NCI-H1694 treated with DMSO at 0.1 percent for 48 hours (cell line): ENCODE measurements around the gene LTB.

Experiments used
- DNase-seq: peaks from one replicate; lab custom pipeline; 2025; lab: John Stamatoyannopoulos, UW

Gene LTB, protein sequence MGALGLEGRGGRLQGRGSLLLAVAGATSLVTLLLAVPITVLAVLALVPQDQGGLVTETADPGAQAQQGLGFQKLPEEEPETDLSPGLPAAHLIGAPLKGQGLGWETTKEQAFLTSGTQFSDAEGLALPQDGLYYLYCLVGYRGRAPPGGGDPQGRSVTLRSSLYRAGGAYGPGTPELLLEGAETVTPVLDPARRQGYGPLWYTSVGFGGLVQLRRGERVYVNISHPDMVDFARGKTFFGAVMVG

DNA sequence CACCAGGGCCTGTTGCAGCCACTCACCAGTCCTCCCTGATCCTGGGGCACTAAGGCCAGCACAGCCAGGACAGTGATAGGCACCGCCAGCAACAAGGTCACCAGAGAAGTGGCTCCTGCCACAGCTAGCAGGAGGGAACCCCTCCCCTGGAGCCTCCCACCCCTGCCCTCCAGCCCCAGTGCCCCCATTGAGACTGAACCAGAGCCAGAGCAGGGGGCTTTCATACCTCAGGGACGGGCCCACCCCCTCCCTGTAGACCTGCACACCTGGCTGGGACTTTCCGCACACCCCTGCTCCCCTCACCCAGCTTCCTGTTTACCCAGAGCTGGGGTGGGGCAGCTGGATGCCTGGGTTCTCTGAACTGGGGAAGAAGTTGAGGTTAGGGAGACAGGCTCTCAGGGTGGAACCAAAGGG, at the start of gene LTB:
Gene LTB, minus strand, starts transcription at position 195 of the 414 bp plus-strand sequence. Its CDS starts 7 bp downstream, at position 188.
- DNase-seq: no peak

DNA sequence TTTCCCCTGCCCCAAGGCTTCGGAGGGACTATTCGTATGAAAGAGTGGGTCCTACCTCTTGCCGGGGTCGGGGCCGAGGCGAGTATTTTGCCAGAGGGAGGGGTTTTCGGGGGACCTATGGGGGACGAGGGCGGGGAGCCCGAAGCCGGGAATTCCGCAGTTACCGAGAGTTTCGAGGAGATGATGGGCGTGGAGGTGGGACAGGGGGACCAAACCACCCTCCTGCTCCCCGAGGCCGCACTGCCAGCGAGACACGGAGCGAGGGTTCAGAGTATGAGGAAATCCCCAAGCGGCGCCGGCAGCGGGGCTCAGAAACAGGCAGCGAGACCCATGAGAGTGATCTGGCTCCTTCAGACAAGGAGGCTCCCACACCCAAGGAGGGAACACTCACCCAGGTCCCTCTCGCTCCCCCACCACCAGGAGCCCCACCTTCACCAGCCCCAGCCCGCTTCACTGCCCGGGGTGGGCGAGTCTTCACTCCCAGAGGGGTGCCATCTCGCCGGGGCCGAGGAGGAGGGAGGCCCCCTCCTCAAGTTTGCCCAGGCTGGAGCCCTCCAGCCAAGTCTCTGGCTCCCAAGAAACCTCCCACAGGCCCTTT, 49.6 kb upstream of the LTB start:
- DNase-seq: no peak

GRCh38 chr6:31631209-31631608, 49.0 kb upstream of the LTB start:
- no peak for DNase-seq

- no peak for DNase-seq
Measured at GRCh38 chr6:31630177-31630934, 48.1 kb upstream of the LTB start.

DNA sequence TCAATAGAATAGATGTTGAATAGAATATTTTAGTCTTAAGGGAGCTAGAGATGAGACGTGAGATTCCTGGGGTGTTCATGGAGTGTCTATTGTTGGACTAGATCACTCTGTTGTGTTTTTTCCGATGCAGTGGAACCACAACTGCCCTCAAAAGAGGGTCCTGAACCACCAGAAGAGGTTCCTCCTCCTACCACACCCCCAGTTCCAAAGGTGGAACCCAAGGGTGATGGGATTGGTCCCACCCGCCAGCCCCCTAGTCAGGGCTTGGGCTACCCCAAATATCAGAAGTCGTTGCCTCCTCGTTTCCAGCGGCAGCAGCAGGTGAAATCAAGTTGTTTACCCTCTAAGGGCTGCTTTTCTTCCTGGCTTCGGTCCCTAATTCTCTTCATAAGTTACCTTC, 46.8 kb upstream of the LTB start:
- DNase-seq: no peak

GRCh38 chr6:31627690-31628287, 45.6 kb upstream of the LTB start:
- DNase-seq: no peak

- DNase-seq: no peak
Measured at GRCh38 chr6:31626952-31627351, 44.7 kb upstream of the LTB start.

DNA sequence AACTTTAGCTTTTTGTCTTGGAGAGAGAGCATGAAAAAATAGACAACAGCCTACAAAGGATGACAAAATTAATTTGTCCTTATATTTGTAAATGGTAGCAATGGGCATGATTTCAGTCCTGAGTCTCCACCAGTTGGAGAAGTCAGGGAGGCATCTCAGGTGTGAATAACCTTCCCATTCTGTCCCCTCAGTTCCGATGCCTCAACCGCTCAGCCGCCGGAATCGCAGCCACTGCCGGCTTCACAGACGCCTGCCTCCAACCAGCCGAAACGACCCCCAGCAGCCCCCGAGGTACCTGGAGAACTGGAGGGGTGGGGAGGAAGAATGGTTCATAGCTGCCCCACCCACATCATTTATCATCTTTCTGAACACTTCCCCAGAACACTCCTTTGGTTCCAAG, 41.8 kb upstream of the LTB start:
- DNase-seq: no peak

DNA sequence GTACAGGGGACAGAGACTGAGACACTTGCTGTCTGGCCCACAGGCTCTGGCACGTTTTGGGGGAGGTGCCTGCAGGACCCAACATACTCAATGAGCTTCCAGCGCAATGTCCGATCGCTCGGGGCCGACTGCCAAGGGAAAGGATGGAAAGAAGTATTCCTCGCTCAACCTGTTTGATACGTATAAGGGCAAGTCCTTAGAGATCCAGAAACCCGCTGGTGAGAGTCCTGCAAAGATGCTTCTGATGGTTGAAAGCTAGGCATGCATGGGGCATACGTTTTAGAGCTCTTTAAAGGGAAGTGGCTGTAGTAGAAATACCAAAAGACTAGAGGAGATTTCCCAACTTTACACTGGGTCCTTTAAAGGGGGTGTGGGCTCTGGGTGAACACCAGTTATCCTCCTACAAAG, 40.5 kb upstream of the LTB start:
- DNase-seq: no peak

GRCh38 chr6:31621991-31622390, 39.8 kb upstream of the LTB start:
- no peak for DNase-seq

DNA sequence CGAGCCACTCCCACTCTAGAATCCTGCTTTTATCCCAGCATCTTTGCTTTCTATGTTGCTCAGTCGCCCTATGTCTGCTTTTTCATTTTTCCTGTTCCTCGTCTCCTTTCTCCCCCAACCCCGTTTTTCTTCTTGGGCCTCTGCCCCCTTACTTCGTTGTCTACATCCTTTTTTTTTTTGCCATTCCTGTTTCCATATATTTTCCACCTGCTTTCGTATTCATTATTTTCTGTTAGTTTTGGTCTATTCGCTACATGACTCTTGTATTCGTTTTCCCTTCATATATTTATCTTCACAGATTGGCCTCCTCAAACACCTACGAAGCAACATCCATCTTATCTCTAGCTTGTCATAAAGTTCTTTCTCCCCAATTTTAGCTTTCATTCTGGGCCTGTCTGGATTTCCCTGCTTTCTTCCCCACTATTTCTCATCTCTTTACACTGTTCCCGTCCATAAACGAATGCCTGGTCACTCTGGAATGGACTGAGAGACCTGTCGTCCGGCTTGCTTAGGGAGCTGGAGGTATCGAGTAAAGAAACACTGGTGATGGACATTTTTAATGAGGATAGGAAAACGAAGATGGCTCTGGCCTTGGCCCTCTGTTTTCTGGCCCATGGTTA, 39.2 kb upstream of the LTB start:
- no peak for DNase-seq

DNA sequence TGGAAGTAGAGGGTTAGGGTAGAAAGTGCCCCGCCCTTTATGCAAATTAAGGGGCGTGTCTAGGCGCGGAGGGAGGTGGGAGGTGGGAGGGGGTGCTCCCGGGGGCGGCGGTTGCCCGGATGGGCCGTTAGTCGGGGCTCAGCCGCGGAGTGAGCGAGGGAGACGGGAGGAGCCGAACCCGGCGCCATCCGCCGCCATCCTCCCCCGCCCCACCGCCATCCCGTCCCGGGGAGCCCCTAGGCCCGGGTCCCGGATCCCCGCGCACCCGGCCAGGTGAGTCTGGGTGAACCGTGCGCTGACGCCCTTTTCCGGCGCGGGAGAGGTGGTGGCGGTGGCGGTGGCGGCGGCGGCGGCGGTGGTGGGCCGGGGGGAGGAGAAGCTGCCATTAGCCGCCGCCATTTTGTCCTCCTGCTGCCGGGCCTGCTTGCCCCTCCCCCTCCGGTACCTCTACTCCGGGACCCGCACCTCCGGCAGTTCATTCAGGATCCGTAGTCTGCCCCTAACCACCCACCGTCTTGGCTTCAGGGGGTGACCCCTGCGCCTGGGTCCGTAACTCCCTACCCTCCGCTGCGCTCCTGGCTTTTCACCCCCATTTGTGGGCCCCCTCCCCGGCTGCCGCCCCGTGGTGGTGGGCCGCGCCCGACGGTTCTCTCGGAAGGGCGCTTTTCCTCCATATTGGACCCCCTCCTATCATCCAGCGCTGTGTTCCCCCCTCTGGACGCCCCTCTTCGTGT, 38.5 kb upstream of the LTB start, which contains the start of gene PRRC2A:
Gene PRRC2A, plus strand, starts transcription at position 130 of the 734 bp plus-strand sequence. CDS start 2,075 bp downstream, outside the sequence.
- peak; percentile 61 for DNase-seq

DNA sequence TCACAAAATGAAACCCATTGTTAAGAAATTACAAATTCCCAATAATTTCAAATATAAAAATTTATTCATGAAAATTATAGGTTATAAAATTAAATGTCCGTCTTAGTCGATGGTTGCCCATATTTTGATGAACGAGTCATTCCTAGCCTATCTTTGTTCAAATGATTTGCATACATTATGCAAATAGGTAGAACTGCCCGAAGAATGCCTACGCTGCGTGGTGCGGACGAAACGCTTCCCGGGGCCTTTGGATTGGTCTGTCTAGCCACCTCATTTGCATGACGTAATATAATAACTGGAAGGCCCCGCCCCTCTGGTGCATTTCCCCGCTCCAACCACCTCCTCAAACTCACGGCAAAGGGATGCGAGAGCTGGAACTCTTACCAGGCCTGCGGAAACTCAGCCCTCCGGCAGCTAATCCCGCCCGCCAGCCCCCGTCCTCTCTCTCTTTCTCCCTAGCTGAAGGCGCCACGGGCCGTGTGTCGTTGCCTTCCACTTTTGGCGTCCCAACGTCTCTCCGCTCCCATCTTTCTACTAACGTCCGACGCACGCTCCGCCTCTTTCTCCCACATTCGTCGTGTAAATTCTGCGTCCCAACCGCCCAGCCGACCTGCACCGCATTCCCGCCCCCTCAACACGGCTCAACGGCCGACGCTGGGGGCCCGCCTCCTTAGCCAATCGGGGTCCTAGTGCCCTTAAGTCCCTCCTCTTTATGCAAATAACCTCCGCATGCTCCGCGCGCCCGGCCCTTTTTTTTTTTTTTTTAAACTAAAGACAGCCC, 37.8 kb upstream of the LTB start:
- peak; percentile 96 for DNase-seq

DNA sequence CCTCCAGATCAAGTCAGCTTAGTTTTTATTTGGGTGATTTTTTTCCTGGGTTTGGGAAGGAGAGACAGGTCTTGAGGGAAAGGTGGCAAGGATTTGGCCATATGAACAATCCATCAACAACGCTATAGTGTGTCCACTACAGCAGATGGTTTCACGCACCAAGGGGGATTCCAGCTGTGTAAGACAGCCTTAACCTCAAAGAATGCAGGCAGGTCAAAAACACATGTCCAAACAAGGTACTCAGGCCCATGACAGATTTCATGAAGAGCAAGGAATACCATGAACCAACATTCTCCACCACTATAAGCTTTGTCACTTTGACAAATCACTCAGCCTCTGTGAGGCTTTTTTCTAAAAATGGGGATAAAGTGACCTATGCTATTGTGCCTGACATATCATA, 34.8 kb upstream of the LTB start:
- DNase-seq: no peak

- no peak for DNase-seq
Measured at GRCh38 chr6:31615748-31616147, 33.5 kb upstream of the LTB start.

- DNase-seq: no peak
Measured at GRCh38 chr6:31614684-31615578, 32.7 kb upstream of the LTB start, which contains the start of gene AIF1. Gene AIF1 (plus strand): TSS chr6:31615234. CDS start chr6:31615330, 96 bp downstream.

- DNase-seq: no peak
Measured at GRCh38 chr6:31614075-31614619, 31.9 kb upstream of the LTB start.

GRCh38 chr6:31610968-31611367, 28.7 kb upstream of the LTB start:
- no peak for DNase-seq
